Kidney (tissue), 14 donors: Measurements from ENCODE around the gene ANXA2R. TPM values are rescaled to one million over a fixed set of nuclear protein-coding genes. Genes with fewer than 3 reads are reported as not detected.
A peak's percentile ranks its signal among the peaks of the same experiment; 100 is the strongest.

ENCODE experiments used
- DNase-seq, 5 donors: peaks; one replicate each; pipeline ENCODE4 v3.0.0-alpha.2; 2013 to 2020
- FAIRE-seq: peaks from 2 replicates; lab custom pipeline; 2012; peaks lifted over from hg19 to GRCh38; lab: Jason Lieb, UNC
- H3K27ac ChIP-seq, 2 donors: one replicate each; pipeline ENCODE4 v1.7.0; 2013; ENCODE audit warnings: low read depth in 2 of 2, low read length in 2 of 2, inconsistent platforms in 1 of 2
- H3K27me3 ChIP-seq: one replicate; pipeline ENCODE4 v1.7.1; 2013; ENCODE audit warnings: low read length, inconsistent platforms; ENCODE audit not compliant: control insufficient read depth, insufficient read depth
- H3K36me3 ChIP-seq, 3 donors: one replicate each; pipeline versions ENCODE4 v1.7.0 to v1.7.1; 2013; ENCODE audit warnings: low read length in 3 of 3, control low read depth in 1 of 3, inconsistent platforms in 1 of 3; ENCODE audit not compliant: insufficient read depth in 3 of 3, control insufficient read depth in 2 of 3
- H3K4me1 ChIP-seq, 3 donors: one replicate each; pipeline versions ENCODE4 v1.7.0 to v1.7.1; 2013; ENCODE audit warnings: low read length in 3 of 3, inconsistent platforms in 1 of 3, low read depth in 1 of 3; ENCODE audit not compliant: control insufficient read depth in 2 of 3, insufficient read depth in 2 of 3
- H3K4me3 ChIP-seq, 3 donors: one replicate each; pipeline versions ENCODE4 v1.7.0 to v1.8.1; 2013; ENCODE audit warnings: low read length in 3 of 3, control low read depth in 1 of 3, inconsistent platforms in 1 of 3
- H3K9ac ChIP-seq, 3 donors: one replicate each; pipeline versions ENCODE4 v1.7.0 to v1.7.1; 2013; ENCODE audit warnings: low read length in 3 of 3, control low read depth in 1 of 3, inconsistent platforms in 1 of 3
- H3K9me3 ChIP-seq, 3 donors: one replicate each; pipeline versions ENCODE4 v1.7.0 to v1.7.1; 2013; ENCODE audit warnings: low read length in 3 of 3, control low read depth in 1 of 3, inconsistent platforms in 1 of 3; ENCODE audit not compliant: control insufficient read depth in 2 of 3, insufficient read depth in 1 of 3
- intact Hi-C: fragments of 100-400 bp; cut with DNase I; formaldehyde crosslinking; loops from one replicate; pipeline ENCODE4 v1.11.1; 2022
- polyA plus RNA-seq: library from polyadenylated mRNA; stranded (reverse); fragments of 350-450 nt; fragmentation: Illumina TruSeq; extraction: RNeasy Lipid Tissue Mini Kit (QIAGEN cat#74804); gene quantifications from one replicate; pipeline ENCODE4 v1.2.3, GENCODE V29; 2014; ENCODE audit warnings: low read depth, low replicate concordance; ENCODE audit not compliant: insufficient read depth
- total RNA-seq: library from RNA; stranded (reverse); fragmentation: NEBNext Ultra II Directional; extraction: Animal tissue kit (Norgen Biotek cat#: 25700); gene quantifications from one replicate; pipeline ENCODE4 v1.2.1, GENCODE V29; 2021
- TF ChIP-seq, protein P1 (sequence below): IDR thresholded peaks from 3 replicates; pipeline ENCODE4 v1.5.1; 2012; ENCODE audit warnings: mild to moderate bottlenecking, moderate library complexity, borderline replicate concordance; ENCODE audit not compliant: insufficient read depth; ENCODE audit errors: extremely low read depth
- donor health status: control.
- donor health status: control.
- donor health status: control.
- donor health status: control.
- donor health status: control.
- donor health status: DM: yes; HTN: yes; CAD: no.
- donor health status: Normal renal cell carcinoma (clear cell type).

ANXA2R gene
- total and polyA plus RNA-seq, 2 donors from 2014 or later: 2.0 to 4.6 TPM

DNA sequence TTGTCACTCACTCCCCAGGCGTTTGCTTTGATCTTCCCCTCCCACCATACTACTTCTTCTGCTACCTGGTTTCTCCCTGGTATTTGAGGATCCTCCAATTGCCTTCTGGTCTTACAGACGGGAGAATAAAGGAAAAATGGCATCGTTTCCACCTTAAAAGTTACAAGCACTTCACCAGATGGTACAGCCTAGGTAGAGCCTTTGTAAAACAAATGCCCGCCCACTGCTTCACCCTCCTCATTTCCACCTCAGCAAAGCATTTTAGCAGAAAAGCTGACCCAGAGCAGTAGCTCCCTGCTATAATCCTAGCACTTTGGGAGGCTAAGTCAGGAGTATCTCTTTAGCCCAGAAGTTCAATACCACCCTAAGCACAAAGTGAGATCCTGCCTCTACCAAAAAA lies 5.1 kb upstream of the ANXA2R start:
- H3K4me3 ChIP-seq: no peak overlapping the region
- TF ChIP-seq, protein P1, sequence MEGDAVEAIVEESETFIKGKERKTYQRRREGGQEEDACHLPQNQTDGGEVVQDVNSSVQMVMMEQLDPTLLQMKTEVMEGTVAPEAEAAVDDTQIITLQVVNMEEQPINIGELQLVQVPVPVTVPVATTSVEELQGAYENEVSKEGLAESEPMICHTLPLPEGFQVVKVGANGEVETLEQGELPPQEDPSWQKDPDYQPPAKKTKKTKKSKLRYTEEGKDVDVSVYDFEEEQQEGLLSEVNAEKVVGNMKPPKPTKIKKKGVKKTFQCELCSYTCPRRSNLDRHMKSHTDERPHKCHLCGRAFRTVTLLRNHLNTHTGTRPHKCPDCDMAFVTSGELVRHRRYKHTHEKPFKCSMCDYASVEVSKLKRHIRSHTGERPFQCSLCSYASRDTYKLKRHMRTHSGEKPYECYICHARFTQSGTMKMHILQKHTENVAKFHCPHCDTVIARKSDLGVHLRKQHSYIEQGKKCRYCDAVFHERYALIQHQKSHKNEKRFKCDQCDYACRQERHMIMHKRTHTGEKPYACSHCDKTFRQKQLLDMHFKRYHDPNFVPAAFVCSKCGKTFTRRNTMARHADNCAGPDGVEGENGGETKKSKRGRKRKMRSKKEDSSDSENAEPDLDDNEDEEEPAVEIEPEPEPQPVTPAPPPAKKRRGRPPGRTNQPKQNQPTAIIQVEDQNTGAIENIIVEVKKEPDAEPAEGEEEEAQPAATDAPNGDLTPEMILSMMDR: no peak
- peaks cover 50% of the 10 kb centered on the region for H3K27me3 ChIP-seq
- H3K4me1 ChIP-seq: peaks cover 0 to 4% (median 0%) of the 10 kb centered on the region in 3 donors
- DNase-seq: no peak
- intact Hi-C loops: no loop called here
- H3K9ac ChIP-seq: no peak overlapping the region
- FAIRE-seq: no peak
- H3K27ac ChIP-seq: no peak overlapping the region
- H3K36me3 ChIP-seq: no peaks in the 10 kb centered on the region
- H3K9me3 ChIP-seq: no peaks in the 10 kb centered on the region

DNA sequence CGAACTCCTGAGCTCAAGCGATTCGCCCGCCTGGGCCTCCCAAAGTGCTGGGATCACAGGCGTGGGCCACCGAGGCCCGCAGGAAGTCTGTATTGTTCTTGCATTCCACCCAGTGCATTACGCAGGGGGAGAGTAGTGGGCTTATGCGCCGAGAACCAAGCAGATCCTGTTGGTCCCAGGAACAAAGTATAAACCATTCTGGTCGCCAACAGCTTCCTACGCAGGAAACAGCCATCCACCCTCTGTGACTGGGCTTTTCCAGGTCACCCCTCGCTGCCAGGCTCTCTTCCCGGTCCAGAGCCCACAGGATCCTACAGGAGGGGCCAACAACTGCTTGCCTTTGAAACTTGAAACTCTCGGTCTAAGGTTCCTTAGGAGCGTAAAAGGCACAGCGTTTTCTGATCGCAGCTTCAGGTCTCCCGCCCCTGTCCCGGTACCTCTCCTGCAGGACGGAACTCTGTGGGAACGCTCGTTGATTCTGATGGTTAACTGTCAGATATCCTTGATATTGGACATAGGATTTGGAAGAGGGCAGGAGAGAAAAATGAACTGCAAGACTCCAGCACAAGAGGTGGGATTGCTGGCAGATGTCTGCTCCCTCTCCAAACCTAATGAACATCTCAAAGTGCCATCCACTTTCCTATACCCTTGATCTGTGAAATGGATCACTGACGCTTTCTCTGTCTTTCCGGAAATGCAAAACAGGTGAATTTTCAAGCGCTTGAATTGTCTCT lies 4.2 kb upstream of the ANXA2R start:
- peaks cover 58% of the 10 kb centered on the region for H3K27me3 ChIP-seq
- TF ChIP-seq, protein P1: no peak
- H3K4me1 ChIP-seq: peaks cover 0 to 4% (median 0%) of the 10 kb centered on the region in 3 donors
- no peak for FAIRE-seq
- peak in 3 of 5 donors; percentile 60 to 77 (median 69) for DNase-seq
- no peak overlapping the region for H3K9ac ChIP-seq
- no peaks in the 10 kb centered on the region for H3K9me3 ChIP-seq
- no peaks in the 10 kb centered on the region for H3K36me3 ChIP-seq
- no peak overlapping the region for H3K4me3 ChIP-seq
- intact Hi-C loops: no loop called here
- H3K27ac ChIP-seq: no peak overlapping the region

DNA sequence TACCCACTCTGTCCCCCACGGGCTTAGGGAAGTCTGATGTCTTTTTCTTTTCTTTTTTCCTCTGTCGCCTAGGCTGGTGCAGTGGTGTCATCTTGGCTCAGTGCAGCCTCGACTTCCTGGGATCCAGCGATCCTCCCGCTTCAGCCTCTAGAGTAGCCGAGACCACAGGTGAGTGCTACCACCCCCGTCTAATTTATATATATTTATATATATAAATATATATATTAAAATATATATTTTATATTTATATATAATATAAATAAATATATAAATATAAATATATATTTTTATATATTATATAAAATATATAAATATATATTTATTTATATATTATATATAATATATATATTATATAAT lies 3.3 kb upstream of the ANXA2R start:
- intact Hi-C loops: no loop called here
- no peak for DNase-seq
- TF ChIP-seq, protein P1: no peak
- H3K27me3 ChIP-seq: peaks cover 68% of the 10 kb centered on the region
- no peak overlapping the region for H3K9ac ChIP-seq
- H3K27ac ChIP-seq: peak overlapping the region; percentile 76 to 87
- no peak for FAIRE-seq
- peaks cover 0 to 4% (median 0%) of the 10 kb centered on the region in 3 donors for H3K4me1 ChIP-seq
- H3K36me3 ChIP-seq: no peaks in the 10 kb centered on the region
- peak overlapping the region; percentile 49 to 85 (median 73) for H3K4me3 ChIP-seq
- H3K9me3 ChIP-seq: no peaks in the 10 kb centered on the region
